Colonic mucosa (tissue), 4 donors: ENCODE measurements around the gene RNASEH1. TPM values are rescaled to one million over a fixed set of nuclear protein-coding genes. Genes with fewer than 3 reads are reported as not detected.

Experiments used
- DNase-seq: peaks from one replicate; pipeline ENCODE4 v3.0.0-alpha.2; 2020
- H3K27ac ChIP-seq: fragments of 200-600 bp; one replicate; pipeline ENCODE4 v1.8.0; 2021
- H3K27me3 ChIP-seq: fragments of 200-600 bp; one replicate; pipeline ENCODE4 v1.8.0; 2021
- H3K36me3 ChIP-seq: fragments of 200-600 bp; one replicate; pipeline ENCODE4 v1.8.0; 2021
- H3K4me1 ChIP-seq: fragments of 200-600 bp; one replicate; pipeline ENCODE4 v1.8.0; 2021; ENCODE audit warnings: mild to moderate bottlenecking
- H3K4me3 ChIP-seq: fragments of 200-600 bp; one replicate; pipeline ENCODE4 v1.8.0; 2021
- H3K9ac ChIP-seq, 2 donors: one replicate each; pipeline ENCODE4 v1.7.0; 2013; ENCODE audit warnings: control low read depth in 2 of 2, low read depth in 2 of 2, low read length in 2 of 2
- H3K9me3 ChIP-seq: fragments of 200-600 bp; one replicate; pipeline ENCODE4 v1.8.0; 2021
- CTCF ChIP-seq: fragments of 200-600 bp; IDR thresholded peaks from one replicate; pipeline ENCODE4 v1.8.0; 2022; ENCODE audit warnings: antibody characterized with exemption, mild to moderate bottlenecking
- intact Hi-C: fragments of 100-400 bp; cut with DNase I; formaldehyde crosslinking; loops from one replicate; pipeline ENCODE4 v1.14.1; 2022
- total RNA-seq, 2 donors: library from RNA; stranded (reverse); fragmentation: NEBNext Ultra II Directional in 1 of 2; extraction: Animal tissue kit (Norgen Biotek cat#: 25700) in 1 of 2; gene quantifications; one replicate each; pipeline ENCODE4 v1.2.1, GENCODE V29; 2021
- donor health status: healthy.
- donor health status: DM: no; HTN: no; CAD: no.
- donor health status: DM: no; HTN: no; CAD: no.

The RNASEH1 gene
- total RNA-seq, 2 donors from 2014 or later, result 13.3 to 18.8 TPM

GRCh38 chr2:3598912-3599854, 41.0 kb upstream of the RNASEH1 start:
- no peak for TF ChIP-seq CTCF
- Histone ChIP-seq H3K27ac (no peak overlapping the region), H3K36me3 (no peaks in the 10 kb centered on the region), H3K9ac (no peak overlapping the region), H3K9me3 (no peaks in the 10 kb centered on the region), H3K4me3 (no peak overlapping the region), H3K4me1 (no peaks in the 10 kb centered on the region), H3K27me3 (no peaks in the 10 kb centered on the region)
- no peak for DNase-seq
- intact Hi-C loops, result no loop called here

- Histone ChIP-seq H3K4me1 (no peaks in the 10 kb centered on the region), H3K4me3 (no peak overlapping the region), H3K27ac (no peak overlapping the region), H3K9me3 (no peaks in the 10 kb centered on the region), H3K9ac (no peak overlapping the region), H3K36me3 (no peaks in the 10 kb centered on the region), H3K27me3 (no peaks in the 10 kb centered on the region)
- DNase-seq, result no peak
- intact Hi-C loops, result no loop called here
- TF ChIP-seq CTCF, result no peak
Measured at GRCh38 chr2:3598197-3598910, 40.2 kb upstream of the RNASEH1 start.

- Histone ChIP-seq H3K27me3 (no peaks in the 10 kb centered on the region), H3K9me3 (no peaks in the 10 kb centered on the region), H3K4me1 (no peaks in the 10 kb centered on the region), H3K9ac (no peak overlapping the region), H3K4me3 (no peak overlapping the region), H3K36me3 (no peaks in the 10 kb centered on the region), H3K27ac (no peak overlapping the region)
- no peak for TF ChIP-seq CTCF
- DNase-seq, result no peak
- intact Hi-C loops, result no loop called here
Measured at GRCh38 chr2:3597567-3597966, 39.4 kb upstream of the RNASEH1 start.

GRCh38 chr2:3596901-3597417, 38.8 kb upstream of the RNASEH1 start:
- Histone ChIP-seq H3K4me1 (no peaks in the 10 kb centered on the region), H3K4me3 (no peak overlapping the region), H3K27ac (no peak overlapping the region), H3K27me3 (no peaks in the 10 kb centered on the region), H3K9me3 (no peaks in the 10 kb centered on the region), H3K9ac (no peak overlapping the region), H3K36me3 (no peaks in the 10 kb centered on the region)
- intact Hi-C loops, result no loop called here
- no peak for TF ChIP-seq CTCF
- DNase-seq, result no peak

GRCh38 chr2:3595985-3596384, 37.9 kb upstream of the RNASEH1 start:
- Histone ChIP-seq H3K4me3 (no peak overlapping the region), H3K27ac (no peak overlapping the region), H3K9ac (no peak overlapping the region), H3K9me3 (no peaks in the 10 kb centered on the region), H3K36me3 (no peaks in the 10 kb centered on the region), H3K4me1 (no peaks in the 10 kb centered on the region), H3K27me3 (no peaks in the 10 kb centered on the region)
- no peak for DNase-seq
- no peak for TF ChIP-seq CTCF
- intact Hi-C loops, result no loop called here
